Spinal cord (tissue), 10 donors: ENCODE results near the gene PAIP2. TPM values are rescaled to one million over a fixed set of nuclear protein-coding genes. Genes with fewer than 3 reads are reported as not detected.

ENCODE experiments used
- DNase-seq, 6 donors: peaks; one replicate each; pipeline versions ENCODE4 v3.0.0 to v3.0.0-alpha.2; 2013 to 2015; ENCODE audit warnings: low spot score in 6 of 6, low read depth in 4 of 6
- H3K27ac ChIP-seq: one replicate; pipeline ENCODE4 v1.5.1; 2013; ENCODE audit warnings: low read depth, low read length, control low read depth
- H3K27me3 ChIP-seq: one replicate; pipeline ENCODE4 v1.6.1; 2013; ENCODE audit warnings: low read length; ENCODE audit not compliant: control insufficient read depth, insufficient read depth
- H3K36me3 ChIP-seq: one replicate; pipeline ENCODE4 v1.6.1; 2013; ENCODE audit warnings: low read length; ENCODE audit not compliant: control insufficient read depth, insufficient read depth
- H3K4me1 ChIP-seq: one replicate; pipeline ENCODE4 v1.6.1; 2013; ENCODE audit warnings: low read length; ENCODE audit not compliant: control insufficient read depth, insufficient read depth
- H3K4me3 ChIP-seq: one replicate; pipeline ENCODE4 v1.5.1; 2013; ENCODE audit warnings: low read depth, low read length, control low read depth
- H3K9me3 ChIP-seq: one replicate; pipeline ENCODE4 v1.6.1; 2013; ENCODE audit warnings: low read length; ENCODE audit not compliant: control insufficient read depth, insufficient read depth
- WGBS: methylation state at CpG from one replicate; pipeline ENCODE4 v1.1.5; 2013; ENCODE audit warnings: missing lambda C conversion rate; ENCODE audit not compliant: insufficient coverage; 5-methylcytosine and 5-hydroxymethylcytosine counted together
- polyA plus RNA-seq, 2 donors: library from polyadenylated mRNA; unstranded; fragments of 120-200 nt; gene quantifications; one replicate each; pipeline ENCODE4 v1.2.1, GENCODE V29; 2013; ENCODE audit not compliant: insufficient read length in 2 of 2
- total RNA-seq, 2 donors: library from RNA; depleted of rRNA in 1 of 2; stranded (reverse); fragments of 120-200 nt in 1 of 2; fragments of >200 nt in 1 of 2; gene quantifications; one replicate each; pipeline versions ENCODE4 v1.2.3 to v1.2.4, GENCODE V29; 2013 to 2014
- donor health status: healthy.

PAIP2 gene
- total and polyA plus RNA-seq, 4 donors: 90.4 to 173 (median 146) TPM

DNA sequence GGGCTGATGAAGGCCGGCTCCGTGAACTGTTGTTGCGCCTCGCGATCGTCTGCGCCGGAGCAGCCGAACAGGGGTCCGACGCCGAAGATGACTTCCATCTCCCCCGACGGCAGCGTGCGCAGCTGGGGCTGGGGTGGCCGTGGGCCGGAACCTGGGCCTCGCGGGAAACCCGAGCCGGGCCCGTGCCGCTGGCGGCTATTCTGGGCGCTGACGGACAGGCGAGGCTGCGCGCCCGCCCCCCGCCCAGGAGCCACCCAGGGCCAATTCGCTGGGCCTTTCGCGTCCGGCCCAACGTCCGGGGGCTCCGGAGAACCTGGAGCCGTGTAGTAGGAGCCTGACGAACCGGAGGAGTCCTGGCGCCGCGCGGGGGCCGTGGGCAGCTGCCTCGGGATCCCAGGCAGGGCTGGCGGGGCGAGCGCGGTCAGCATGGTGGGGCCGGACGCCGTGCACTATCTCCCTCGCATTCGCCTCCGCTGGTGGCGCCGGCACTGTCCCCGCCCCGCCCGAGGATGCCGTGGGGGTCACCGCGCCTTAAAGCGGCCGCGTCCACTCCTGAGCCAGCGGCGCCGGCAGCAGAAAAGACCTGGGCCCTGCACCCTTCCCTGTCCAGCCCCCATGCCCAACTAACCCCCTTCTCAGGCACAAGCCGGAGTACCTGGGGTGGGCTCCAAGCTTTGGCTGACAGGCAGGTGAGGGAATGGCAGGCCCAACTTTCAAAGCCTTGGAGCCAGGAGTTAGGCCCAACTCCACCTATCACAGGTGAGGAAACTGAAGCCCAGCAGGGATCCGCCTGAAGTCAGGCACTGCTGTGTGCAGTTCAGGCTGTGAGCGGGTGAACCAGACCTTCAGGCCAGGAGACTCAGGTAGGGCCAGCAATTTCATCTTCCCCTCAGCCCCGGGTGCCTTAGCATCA is 53.3 kb downstream of the PAIP2 start, which contains the start of gene PROB1:
Gene PROB1 (minus strand): TSS at position 451 of the 913 bp plus-strand sequence. CDS start 23 bp downstream, at position 428.
- Histone ChIP-seq H3K9me3 (no peaks in the 10 kb centered on the region), H3K27me3 (peaks cover 49% of the 10 kb centered on the region), H3K4me3 (peak within 1 kb of the TSS; percentile 39), H3K36me3 (peaks cover 24% of the 10 kb centered on the region), H3K4me1 (peaks cover 49% of the 10 kb centered on the region), H3K27ac (no peak within 1 kb of the TSS)
- 6% methylated on average over 73 of the region's 76 CpGs for WGBS
- no peak for DNase-seq

DNA sequence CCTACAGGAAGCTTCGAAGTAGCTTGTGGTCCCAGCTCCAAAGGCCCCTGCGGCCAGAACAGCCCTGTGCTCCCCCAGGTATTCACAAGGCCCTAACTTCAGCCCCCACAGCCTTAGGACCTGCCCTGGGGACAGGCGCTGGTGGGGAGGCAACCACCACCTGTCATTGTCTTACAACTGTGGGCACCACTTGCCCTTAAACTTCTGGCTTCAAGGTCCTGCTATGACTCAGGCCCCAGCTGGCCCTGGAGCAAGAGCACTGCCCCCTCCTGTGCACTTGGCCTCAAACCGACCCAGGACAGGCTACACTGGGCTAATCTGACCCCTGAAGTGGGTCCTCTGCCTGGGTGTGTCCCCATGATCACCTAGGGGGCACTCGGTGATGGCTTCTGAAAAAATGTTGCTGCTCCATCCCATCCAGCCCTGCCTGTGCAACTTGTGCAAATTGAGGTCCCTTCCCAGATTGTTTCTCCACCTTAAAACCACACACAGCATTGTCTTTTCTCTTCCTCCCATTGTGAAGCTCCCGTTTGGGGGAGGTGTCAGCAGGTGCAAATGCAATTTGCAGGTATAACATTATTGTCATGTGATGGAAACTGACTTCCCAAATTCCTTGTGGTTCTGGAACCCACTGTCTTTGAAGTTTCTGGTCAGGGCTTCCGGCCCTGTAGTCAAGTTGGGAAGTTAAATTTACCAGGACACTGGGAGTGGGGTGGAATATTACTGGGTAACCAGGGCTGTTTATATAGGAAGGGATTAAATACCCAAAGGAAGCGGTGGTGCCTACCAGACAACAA is 54.4 kb downstream of the PAIP2 start:
- Histone ChIP-seq H3K4me3 (no peak overlapping the region), H3K36me3 (peaks cover 27% of the 10 kb centered on the region), H3K27me3 (peaks cover 48% of the 10 kb centered on the region), H3K27ac (no peak overlapping the region), H3K4me1 (peaks cover 44% of the 10 kb centered on the region), H3K9me3 (no peaks in the 10 kb centered on the region)
- WGBS: 80% methylated on average over 5 of the region's 8 CpGs
- no peak for DNase-seq

GRCh38 chr5:139396691-139397090 is 55.0 kb downstream of the PAIP2 start:
- Histone ChIP-seq H3K4me3 (no peak overlapping the region), H3K36me3 (peaks cover 20% of the 10 kb centered on the region), H3K9me3 (no peaks in the 10 kb centered on the region), H3K4me1 (peaks cover 38% of the 10 kb centered on the region), H3K27ac (no peak overlapping the region), H3K27me3 (peaks cover 42% of the 10 kb centered on the region)
- 96% methylated on average over 7 of the region's 8 CpGs for WGBS
- DNase-seq: no peak

- Histone ChIP-seq H3K9me3 (no peaks in the 10 kb centered on the region), H3K4me1 (peaks cover 33% of the 10 kb centered on the region), H3K36me3 (peaks cover 15% of the 10 kb centered on the region), H3K4me3 (no peak overlapping the region), H3K27ac (no peak overlapping the region), H3K27me3 (peaks cover 31% of the 10 kb centered on the region)
- no peak for DNase-seq
- 67% methylated on average over 2 of the region's 6 CpGs for WGBS
Observed at GRCh38 chr5:139397921-139398320, 56.3 kb downstream of the PAIP2 start.

GRCh38 chr5:139399501-139400121 is 58.0 kb downstream of the PAIP2 start:
- no peak overlapping the region for H3K27ac ChIP-seq
- no peak for DNase-seq

GRCh38 chr5:139401546-139401945 is 59.9 kb downstream of the PAIP2 start:
- no peak overlapping the region for H3K4me3 ChIP-seq
- H3K9me3 ChIP-seq: no peaks in the 10 kb centered on the region
- no peak for DNase-seq
- H3K4me1 ChIP-seq: peaks cover 21% of the 10 kb centered on the region
- H3K36me3 ChIP-seq: peaks cover 12% of the 10 kb centered on the region
- WGBS: 97% methylated on average over 10 of the region's 10 CpGs
- no peaks in the 10 kb centered on the region for H3K27me3 ChIP-seq
- H3K27ac ChIP-seq: no peak overlapping the region

More at GRCh38 chr5:139399501-139400121, 58.0 kb downstream of the PAIP2 start:
- peaks cover 13% of the 10 kb centered on the region for H3K36me3 ChIP-seq
- peaks cover 29% of the 10 kb centered on the region for H3K4me1 ChIP-seq
- H3K27me3 ChIP-seq: peaks cover 14% of the 10 kb centered on the region
- no peaks in the 10 kb centered on the region for H3K9me3 ChIP-seq
- WGBS: 68% methylated on average over 5 of the region's 6 CpGs
- no peak overlapping the region for H3K4me3 ChIP-seq

- no peak overlapping the region for H3K27ac ChIP-seq
- WGBS: 77% methylated on average over 4 of the region's 7 CpGs
- H3K27me3 ChIP-seq: no peaks in the 10 kb centered on the region
- H3K36me3 ChIP-seq: peaks cover 8% of the 10 kb centered on the region
- H3K4me3 ChIP-seq: no peak overlapping the region
- peaks cover 21% of the 10 kb centered on the region for H3K4me1 ChIP-seq
- H3K9me3 ChIP-seq: no peaks in the 10 kb centered on the region
- DNase-seq: no peak
Observed at GRCh38 chr5:139402561-139403158, 61.0 kb downstream of the PAIP2 start.

DNA sequence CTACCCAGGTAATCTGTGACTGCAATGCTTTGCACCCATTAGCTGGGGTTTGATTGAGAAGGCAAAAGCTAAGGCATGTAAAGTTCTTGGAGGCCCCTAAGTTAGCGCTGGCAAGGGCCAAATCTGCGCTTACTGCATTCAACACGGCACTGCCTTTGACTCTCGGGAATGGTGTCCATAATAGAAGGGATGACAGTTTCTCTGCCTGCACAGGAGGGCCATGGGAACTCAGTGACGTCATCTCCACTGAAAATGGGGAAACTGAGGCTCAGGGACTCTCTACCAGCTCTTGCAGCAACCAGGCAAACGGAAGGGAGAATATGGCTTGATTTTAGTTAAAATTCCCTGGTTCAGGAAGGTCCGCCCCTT is 61.7 kb downstream of the PAIP2 start:
- peaks cover 25% of the 10 kb centered on the region for H3K4me1 ChIP-seq
- WGBS: 19% methylated on average over 7 of the region's 7 CpGs
- H3K27me3 ChIP-seq: no peaks in the 10 kb centered on the region
- no peaks in the 10 kb centered on the region for H3K9me3 ChIP-seq
- H3K36me3 ChIP-seq: peaks cover 8% of the 10 kb centered on the region
- peak overlapping the region; percentile 79 for H3K4me3 ChIP-seq
- DNase-seq: no peak
- peak overlapping the region; percentile 99 for H3K27ac ChIP-seq
